ENCODE data around the gene CCNK.

CCNK gene

GRCh38 chr14:99522025-99522401 is 40.8 kb downstream of the CCNK start:
- H4K20me1 ChIP-seq, result peaks cover 0 to 95% (median 50%) of the 10 kb centered on the region in 11 experiments; a peak in 18 of 22 replicates
- H3K4me2 ChIP-seq, result peak overlapping the region in 3 of 11 experiments; percentile 9 to 35 (median 23); a peak in 3 of 22 replicates
- H3K9me3 ChIP-seq (replicated peaks in 1 of 11), result no peaks in the 10 kb centered on the region
- peaks cover 11 to 41% (median 37%) of the 10 kb centered on the region in 10 experiments; a peak in 19 of 20 replicates for H3K4me1 ChIP-seq
- H3K27me3 ChIP-seq, result no peaks in the 10 kb centered on the region
- no peak for TF ChIP-seq Cebpa-rat (IDR thresholded peaks at IDR 0.05)
- no peak overlapping the region for H3K27ac ChIP-seq
- no peak overlapping the region for H3K4me3 ChIP-seq
- H3K36me3 ChIP-seq, result peaks cover 0 to 5% (median 0%) of the 10 kb centered on the region in 11 experiments; a peak in 3 of 22 replicates
- no peak overlapping the region for H3K9ac ChIP-seq

- H3K27me3 ChIP-seq, result no peaks in the 10 kb centered on the region
- peak overlapping the region in 1 of 11 experiments; percentile 25; a peak in 2 of 22 replicates for H3K9ac ChIP-seq
- no peak for TF ChIP-seq Cebpa-rat (IDR thresholded peaks at IDR 0.05)
- H3K36me3 ChIP-seq, result peaks cover 0 to 5% (median 0%) of the 10 kb centered on the region in 11 experiments; a peak in 3 of 22 replicates
- H3K4me1 ChIP-seq, result peaks cover 11 to 43% (median 37%) of the 10 kb centered on the region in 10 experiments; a peak in 19 of 20 replicates
- H3K9me3 ChIP-seq (replicated peaks in 1 of 11), result no peaks in the 10 kb centered on the region
- H3K4me2 ChIP-seq, result peak overlapping the region in 6 of 11 experiments; percentile 0 to 35 (median 16); a peak in 6 of 22 replicates
- H4K20me1 ChIP-seq, result peaks cover 0 to 95% (median 45%) of the 10 kb centered on the region in 11 experiments; a peak in 18 of 22 replicates
- H3K27ac ChIP-seq, result no peak overlapping the region
- no peak overlapping the region for H3K4me3 ChIP-seq
Observed at GRCh38 chr14:99522457-99522891, 41.3 kb downstream of the CCNK start.

GRCh38 chr14:99522934-99523703 is 41.9 kb downstream of the CCNK start:
- peak overlapping the region in 4 of 11 experiments; percentile 22 to 29 (median 26); a peak in 3 of 22 replicates for H3K9ac ChIP-seq
- H3K4me1 ChIP-seq, result peaks cover 11 to 43% (median 34%) of the 10 kb centered on the region in 10 experiments; a peak in 19 of 20 replicates
- no peaks in the 10 kb centered on the region for H3K27me3 ChIP-seq
- no peak overlapping the region for H3K27ac ChIP-seq
- H3K36me3 ChIP-seq, result peaks cover 0 to 5% (median 0%) of the 10 kb centered on the region in 11 experiments; a peak in 3 of 22 replicates
- H4K20me1 ChIP-seq, result peaks cover 0 to 95% (median 39%) of the 10 kb centered on the region in 11 experiments; a peak in 18 of 22 replicates
- peak overlapping the region in 6 of 11 experiments; percentile 0 to 35 (median 24); a peak in 3 of 22 replicates for H3K4me2 ChIP-seq
- no peak overlapping the region for H3K4me3 ChIP-seq
- no peak for TF ChIP-seq Cebpa-rat (IDR thresholded peaks at IDR 0.05)
- no peaks in the 10 kb centered on the region for H3K9me3 ChIP-seq (replicated peaks in 1 of 11)

- H3K4me1 ChIP-seq, result peaks cover 11 to 43% (median 30%) of the 10 kb centered on the region in 10 experiments; a peak in 19 of 20 replicates
- no peaks in the 10 kb centered on the region for H3K27me3 ChIP-seq
- peaks cover 0 to 95% (median 33%) of the 10 kb centered on the region in 11 experiments; a peak in 17 of 22 replicates for H4K20me1 ChIP-seq
- H3K9ac ChIP-seq, result 0 out of 22 replicates have a peak overlapping the region, but pooled peaks of 1 of the 11 experiments have one; percentile 22
- no peak overlapping the region for H3K27ac ChIP-seq
- H3K4me2 ChIP-seq, result 0 out of 22 replicates have a peak overlapping the region, but pooled peaks of 1 of the 11 experiments have one; percentile 24
- TF ChIP-seq Cebpa-rat (IDR thresholded peaks at IDR 0.05), result no peak
- no peaks in the 10 kb centered on the region for H3K9me3 ChIP-seq (replicated peaks in 1 of 11)
- peaks cover 0 to 5% (median 0%) of the 10 kb centered on the region in 11 experiments; a peak in 3 of 22 replicates for H3K36me3 ChIP-seq
- H3K4me3 ChIP-seq, result no peak overlapping the region
Observed at GRCh38 chr14:99523704-99524055, 42.5 kb downstream of the CCNK start.

GRCh38 chr14:99524091-99524661 is 43.0 kb downstream of the CCNK start:
- Histone ChIP-seq H3K9ac (no peak overlapping the region), H3K36me3 (peaks cover 0 to 5% (median 0%) of the 10 kb centered on the region in 11 experiments; a peak in 3 of 22 replicates), H3K9me3 (replicated peaks in 1 of 11) (no peaks in the 10 kb centered on the region), H3K4me1 (peaks cover 11 to 43% (median 30%) of the 10 kb centered on the region in 10 experiments; a peak in 19 of 20 replicates), H3K4me3 (no peak overlapping the region), H3K27me3 (no peaks in the 10 kb centered on the region), H4K20me1 (peaks cover 0 to 95% (median 28%) of the 10 kb centered on the region in 11 experiments; a peak in 15 of 22 replicates), H3K4me2 (no peak overlapping the region), H3K27ac (no peak overlapping the region)
- no peak for TF ChIP-seq Cebpa-rat (IDR thresholded peaks at IDR 0.05)

DNA sequence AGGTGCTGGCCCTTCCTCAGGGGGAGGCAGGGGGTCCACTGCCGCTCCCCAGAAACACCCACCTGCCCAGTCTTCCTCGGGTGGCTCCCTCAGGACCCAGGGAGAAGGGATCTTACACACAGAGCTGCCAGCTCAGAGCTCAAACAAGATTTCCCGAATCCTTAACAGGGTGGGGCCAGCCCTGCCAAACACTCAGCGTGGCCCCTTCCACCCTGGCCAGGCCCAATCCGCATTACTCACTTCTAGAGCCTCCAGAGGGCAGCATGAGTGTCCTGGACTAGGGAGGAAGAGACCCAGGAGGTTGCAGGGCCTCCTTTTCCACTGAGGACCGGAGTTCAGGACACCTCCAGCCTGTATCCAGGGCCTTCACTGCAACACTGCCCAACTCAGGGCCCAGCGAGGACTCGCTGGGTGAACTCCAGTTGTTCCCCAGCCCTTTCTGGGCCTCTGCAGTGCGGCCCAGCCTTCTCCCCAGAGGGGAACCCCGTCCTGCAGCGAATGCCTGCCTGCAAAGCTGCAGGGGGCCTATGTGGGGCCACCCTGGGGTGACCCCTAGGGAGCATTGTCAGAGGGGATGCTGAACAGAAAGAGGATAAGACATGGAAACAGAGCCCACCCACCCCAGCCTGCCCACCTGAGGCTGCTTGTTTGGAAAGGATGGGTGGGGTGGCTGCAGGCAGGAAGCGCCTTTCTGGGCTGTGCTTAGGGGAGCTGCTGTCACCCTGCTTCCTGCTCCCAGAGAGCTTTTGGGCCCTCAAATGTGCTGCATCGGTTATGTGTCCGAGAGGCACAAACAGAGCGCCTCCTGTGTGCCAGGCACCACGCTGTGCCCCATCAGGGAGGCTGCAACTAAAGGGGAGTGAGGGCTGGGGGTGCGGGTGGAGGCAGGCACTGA is 43.8 kb downstream of the CCNK start:
- Histone ChIP-seq H3K27me3 (no peaks in the 10 kb centered on the region), H3K9me3 (replicated peaks in 1 of 11) (no peaks in the 10 kb centered on the region), H3K9ac (no peak overlapping the region), H3K27ac (no peak overlapping the region), H3K4me1 (peaks cover 11 to 43% (median 32%) of the 10 kb centered on the region in 10 experiments; a peak in 19 of 20 replicates), H3K4me2 (peak overlapping the region in 5 of 11 experiments; percentile 1 to 62 (median 19); a peak in 2 of 22 replicates), H3K4me3 (no peak overlapping the region), H4K20me1 (peaks cover 0 to 96% (median 31%) of the 10 kb centered on the region in 11 experiments; a peak in 16 of 22 replicates), H3K36me3 (peaks cover 0 to 5% (median 0%) of the 10 kb centered on the region in 11 experiments; a peak in 3 of 22 replicates)
- no peak for TF ChIP-seq Cebpa-rat (IDR thresholded peaks at IDR 0.05)

- Histone ChIP-seq H3K27ac (no peak overlapping the region), H4K20me1 (peaks cover 0 to 96% (median 38%) of the 10 kb centered on the region in 11 experiments; a peak in 16 of 22 replicates), H3K27me3 (no peaks in the 10 kb centered on the region), H3K36me3 (peaks cover 0 to 5% (median 0%) of the 10 kb centered on the region in 11 experiments; a peak in 3 of 22 replicates), H3K4me1 (peaks cover 8 to 44% (median 38%) of the 10 kb centered on the region in 10 experiments; a peak in 19 of 20 replicates), H3K4me2 (peak overlapping the region in 6 of 11 experiments; percentile 1 to 62 (median 30); a peak in 4 of 22 replicates), H3K9ac (0 out of 22 replicates have a peak overlapping the region, but pooled peaks of 1 of the 11 experiments have one; percentile 33), H3K4me3 (no peak overlapping the region), H3K9me3 (replicated peaks in 1 of 11) (no peaks in the 10 kb centered on the region)
- no peak for TF ChIP-seq Cebpa-rat (IDR thresholded peaks at IDR 0.05)
Observed at GRCh38 chr14:99525699-99526080, 44.5 kb downstream of the CCNK start.

All from BLaER1 treated with 17β-estradiol and CSF1 and Interleukin-3, amounts not matched to agents 10 nM and 100 nM (cell line).